Lower lobe of right lung (tissue), 2 donors: Measurements from ENCODE around the gene GDAP2. TPM values are rescaled to one million over a fixed set of nuclear protein-coding genes. Genes with fewer than 3 reads are reported as not detected.

Source experiments
- ATAC-seq, 2 donors: fragments of 200-7000 bp; cut with Tn5 transposase; one replicate each; pipeline ENCODE4 v1.9.1; 2020 to 2022; ENCODE audit warnings: mild to moderate bottlenecking in 2 of 2, moderate library complexity in 2 of 2
- DNase-seq: peaks from one replicate; pipeline ENCODE4 v3.0.0-alpha.2; 2020
- H3K27ac ChIP-seq: fragments of 200-600 bp; one replicate; pipeline ENCODE4 v1.8.0; 2022
- H3K27me3 ChIP-seq: fragments of 200-600 bp; one replicate; pipeline ENCODE4 v1.8.0; 2022; ENCODE audit warnings: low read depth
- H3K36me3 ChIP-seq: fragments of 200-600 bp; one replicate; pipeline ENCODE4 v1.8.0; 2022; ENCODE audit warnings: mild to moderate bottlenecking
- H3K4me1 ChIP-seq: fragments of 200-600 bp; one replicate; pipeline ENCODE4 v1.8.0; 2022
- H3K4me3 ChIP-seq: fragments of 200-600 bp; one replicate; pipeline ENCODE4 v1.8.0; 2022; ENCODE audit warnings: mild to moderate bottlenecking
- H3K9me3 ChIP-seq: fragments of 200-600 bp; one replicate; pipeline ENCODE4 v1.8.0; 2022
- CTCF ChIP-seq: fragments of 200-600 bp; IDR thresholded peaks from one replicate; pipeline ENCODE4 v1.8.0; 2022; ENCODE audit warnings: antibody characterized with exemption, mild to moderate bottlenecking
- intact Hi-C: fragments of 100-400 bp; cut with DNase I; formaldehyde crosslinking; loops from one replicate; pipeline ENCODE4 v1.11.0; 2022
- total RNA-seq: library from RNA; stranded (reverse); fragmentation: NEBNext Ultra II Directional; extraction: Animal tissue kit (Norgen Biotek cat#: 25700); gene quantifications from one replicate; pipeline ENCODE4 v1.2.1, GENCODE V29; 2021
- donor health status: DM: no; HTN: yes; CAD: no; lungs with severe emphysema.

Gene GDAP2
- total RNA-seq, 1 donor from 2014 or later: 34.1 TPM

- no peak for TF ChIP-seq CTCF
- DNase-seq (no peak), ATAC-seq (no peak)
- H3K4me1 ChIP-seq: no peaks in the 10 kb centered on the region
- no peaks in the 10 kb centered on the region for H3K27me3 ChIP-seq
- H3K9me3 ChIP-seq: no peaks in the 10 kb centered on the region
- no peak overlapping the region for H3K4me3 ChIP-seq
- intact Hi-C loops: no loop called here
- H3K27ac ChIP-seq: no peak overlapping the region
- H3K36me3 ChIP-seq: peaks cover 46% of the 10 kb centered on the region
Measured at GRCh38 chr1:117892512-117892911, 36.9 kb downstream of the GDAP2 start.

GRCh38 chr1:117890452-117890851 is 39.0 kb downstream of the GDAP2 start:
- no peak overlapping the region for H3K4me3 ChIP-seq
- ATAC-seq (no peak), DNase-seq (no peak)
- intact Hi-C loops: no loop called here
- TF ChIP-seq CTCF: no peak
- H3K4me1 ChIP-seq: no peaks in the 10 kb centered on the region
- no peaks in the 10 kb centered on the region for H3K9me3 ChIP-seq
- H3K27me3 ChIP-seq: no peaks in the 10 kb centered on the region
- no peak overlapping the region for H3K27ac ChIP-seq
- peaks cover 42% of the 10 kb centered on the region for H3K36me3 ChIP-seq

GRCh38 chr1:117886101-117886795 is 43.2 kb downstream of the GDAP2 start:
- peaks cover 66% of the 10 kb centered on the region for H3K36me3 ChIP-seq
- TF ChIP-seq CTCF: no peak

GRCh38 chr1:117883616-117884015 is 45.8 kb downstream of the GDAP2 start:
- Histone ChIP-seq H3K9me3 (no peaks in the 10 kb centered on the region), H3K4me3 (no peak overlapping the region), H3K27me3 (no peaks in the 10 kb centered on the region), H3K36me3 (peaks cover 88% of the 10 kb centered on the region), H3K27ac (no peak overlapping the region), H3K4me1 (no peaks in the 10 kb centered on the region)
- no peak for DNase-seq
- no peak for ATAC-seq
- intact Hi-C loops: no loop called here
- TF ChIP-seq CTCF: no peak

More at GRCh38 chr1:117886101-117886795, 43.2 kb downstream of the GDAP2 start:
- Histone ChIP-seq H3K4me1 (no peaks in the 10 kb centered on the region), H3K27ac (no peak overlapping the region), H3K4me3 (no peak overlapping the region), H3K9me3 (no peaks in the 10 kb centered on the region), H3K27me3 (no peaks in the 10 kb centered on the region)
- intact Hi-C loops: no loop called here
- ATAC-seq (no peak), DNase-seq (no peak)

- Histone ChIP-seq H3K27me3 (no peaks in the 10 kb centered on the region), H3K4me1 (no peaks in the 10 kb centered on the region), H3K27ac (no peak overlapping the region), H3K4me3 (no peak overlapping the region), H3K36me3 (peaks cover 98% of the 10 kb centered on the region), H3K9me3 (no peaks in the 10 kb centered on the region)
- DNase-seq (no peak), ATAC-seq (no peak)
- no peak for TF ChIP-seq CTCF
- intact Hi-C loops: no loop called here
Measured at GRCh38 chr1:117879284-117879683, 50.1 kb downstream of the GDAP2 start.
